Measurements from ENCODE around the gene SCNN1B.

DNA sequence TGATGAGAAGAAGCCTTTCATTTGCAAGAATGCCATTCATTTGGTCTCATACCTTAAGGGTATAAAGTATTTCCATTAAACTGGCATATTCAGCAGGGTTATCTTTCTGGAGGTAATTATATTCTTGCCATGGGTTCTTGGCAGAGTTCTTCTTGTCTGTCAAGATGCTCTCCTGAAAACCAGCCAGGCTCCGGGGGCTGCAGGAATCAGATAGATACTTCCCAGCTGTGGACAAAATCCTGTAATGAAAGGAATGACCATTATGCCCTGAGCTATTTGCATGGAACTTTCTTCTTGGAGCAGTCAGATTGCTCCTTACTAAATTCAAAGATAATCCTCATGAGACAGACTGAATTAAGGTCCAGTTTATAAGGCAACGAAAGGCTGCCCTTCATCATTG lies 103.9 kb downstream of the SCNN1B start:
- TF ChIP-seq, protein P1, sequence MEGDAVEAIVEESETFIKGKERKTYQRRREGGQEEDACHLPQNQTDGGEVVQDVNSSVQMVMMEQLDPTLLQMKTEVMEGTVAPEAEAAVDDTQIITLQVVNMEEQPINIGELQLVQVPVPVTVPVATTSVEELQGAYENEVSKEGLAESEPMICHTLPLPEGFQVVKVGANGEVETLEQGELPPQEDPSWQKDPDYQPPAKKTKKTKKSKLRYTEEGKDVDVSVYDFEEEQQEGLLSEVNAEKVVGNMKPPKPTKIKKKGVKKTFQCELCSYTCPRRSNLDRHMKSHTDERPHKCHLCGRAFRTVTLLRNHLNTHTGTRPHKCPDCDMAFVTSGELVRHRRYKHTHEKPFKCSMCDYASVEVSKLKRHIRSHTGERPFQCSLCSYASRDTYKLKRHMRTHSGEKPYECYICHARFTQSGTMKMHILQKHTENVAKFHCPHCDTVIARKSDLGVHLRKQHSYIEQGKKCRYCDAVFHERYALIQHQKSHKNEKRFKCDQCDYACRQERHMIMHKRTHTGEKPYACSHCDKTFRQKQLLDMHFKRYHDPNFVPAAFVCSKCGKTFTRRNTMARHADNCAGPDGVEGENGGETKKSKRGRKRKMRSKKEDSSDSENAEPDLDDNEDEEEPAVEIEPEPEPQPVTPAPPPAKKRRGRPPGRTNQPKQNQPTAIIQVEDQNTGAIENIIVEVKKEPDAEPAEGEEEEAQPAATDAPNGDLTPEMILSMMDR (conservative IDR thresholded peaks at IDR 0.05 in 1 of 2, IDR thresholded peaks at IDR 0.05 in 1 of 2; ENCODE audit: extremely low read depth in 1 of 2, insufficient read depth in 1 of 2, low read depth in 1 of 2, low read length in 2 of 2) = no peak
- no peak for TF ChIP-seq EZH2 (IDR thresholded peaks at IDR 0.05; ENCODE audit: borderline replicate concordance, low read length)
